D721Med (cell line): ENCODE measurements around the gene ARHGAP44.

Experiments used
- DNase-seq: peaks from one replicate; pipeline ENCODE4 v3.0.0; 2011; ENCODE audit warnings: low spot score; ENCODE audit not compliant: insufficient read length
- FAIRE-seq: peaks from 2 replicates; lab custom pipeline; 2011; peaks lifted over from hg19 to GRCh38; lab: Jason Lieb, UNC
- CTCF ChIP-seq: IDR thresholded peaks from 2 replicates; pipeline ENCODE4 v1.5.1; 2012; ENCODE audit warnings: mild to moderate bottlenecking, control low read depth; ENCODE audit not compliant: insufficient read depth; ENCODE audit errors: missing control alignments

Gene ARHGAP44

GRCh38 chr17:12756786-12757185, 32.5 kb upstream of the ARHGAP44 start:
- DNase-seq (no peak), FAIRE-seq (no peak)
- no peak for TF ChIP-seq CTCF

GRCh38 chr17:12759090-12759489, 30.2 kb upstream of the ARHGAP44 start:
- no peak for TF ChIP-seq CTCF
- DNase-seq (no peak), FAIRE-seq (no peak)

- FAIRE-seq = no peak
- TF ChIP-seq CTCF = no peak
- DNase-seq = no peak
Observed at GRCh38 chr17:12765548-12765947, 23.8 kb upstream of the ARHGAP44 start.

DNA sequence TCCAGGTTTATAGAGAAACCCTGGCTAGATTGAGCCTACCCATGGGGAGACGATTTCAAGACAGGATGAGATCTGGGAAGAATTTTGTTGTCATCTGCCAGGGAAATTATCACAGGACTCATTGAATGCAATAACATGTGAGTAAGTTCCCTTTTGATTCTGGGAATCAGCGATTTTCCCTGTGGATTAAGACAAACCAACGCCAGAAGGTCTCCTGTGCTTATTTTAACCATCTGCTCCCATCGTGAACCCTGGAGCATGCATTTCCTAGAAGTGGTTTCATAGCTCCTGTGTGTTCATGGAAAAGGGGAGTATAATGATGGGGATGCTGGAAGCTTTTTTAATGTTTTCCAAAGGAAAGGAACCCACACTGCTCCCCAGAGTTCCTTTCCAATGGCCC, 21.0 kb upstream of the ARHGAP44 start:
- no peak for TF ChIP-seq CTCF
- FAIRE-seq = no peak
- DNase-seq = no peak

DNA sequence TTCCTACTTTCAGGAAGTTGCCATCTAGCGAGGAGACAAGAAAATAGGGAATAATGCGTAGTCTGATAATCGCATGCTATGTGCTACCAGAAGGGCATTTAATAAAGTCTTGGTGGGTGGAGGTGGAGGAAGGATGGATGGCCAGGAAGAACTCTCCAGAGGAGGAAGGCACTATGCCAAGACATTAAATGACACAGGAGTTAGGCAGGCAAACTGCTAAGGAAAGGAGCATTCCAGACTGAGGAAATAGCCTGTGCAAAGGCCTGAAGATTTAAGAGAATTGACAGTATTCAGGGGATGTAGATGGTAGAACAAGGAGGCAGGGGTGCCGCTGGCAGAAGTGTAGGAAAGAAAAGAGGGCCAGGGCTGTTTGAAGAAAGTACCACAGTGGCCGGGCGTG, 19.3 kb upstream of the ARHGAP44 start:
- no peak for TF ChIP-seq CTCF
- FAIRE-seq (no peak), DNase-seq (no peak)

DNA sequence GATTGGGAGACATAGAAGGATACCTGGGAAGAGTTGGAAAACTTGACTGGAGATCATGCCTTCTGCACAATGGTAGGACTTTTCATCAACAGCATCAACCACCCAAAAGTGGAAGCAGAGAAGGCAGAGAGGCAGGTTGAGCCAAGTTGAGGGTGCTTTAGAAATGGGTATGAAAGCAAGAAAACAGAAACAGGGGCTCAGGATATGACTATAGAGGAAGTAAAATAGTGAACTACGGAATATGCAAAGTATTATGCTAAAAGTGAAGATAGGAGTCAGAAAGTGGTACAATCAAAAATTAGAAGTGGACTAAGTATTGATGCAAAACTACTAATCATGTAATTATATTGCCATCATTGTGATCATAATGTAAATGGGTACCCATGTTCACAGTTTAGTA, 16.1 kb upstream of the ARHGAP44 start:
- no peak for TF ChIP-seq CTCF
- FAIRE-seq (no peak), DNase-seq (no peak)

GRCh38 chr17:12789075-12789480, 220 bp upstream of the ARHGAP44 start:
- FAIRE-seq (no peak), DNase-seq (no peak)
- TF ChIP-seq CTCF = no peak
